Stimulated activated naive B cell treated with anti-CD40 and anti-IgM and Interleukin-4, amounts not matched to agents 10 μg/mL and 1 μg/mL and 100 μg/mL, for 72 hours (primary cell): ENCODE results near the gene POLR1A.

ENCODE experiments used
- ATAC-seq, 2 donors: fragments of 150-1000 bp; cut with Tn5 transposase; replicated peaks; 2 replicates each; pipeline ENCODE4 v1.10.0; 2021; ENCODE audit warnings: moderate library complexity in 1 of 2
- DNase-seq: peaks from one replicate; pipeline ENCODE4 v3.0.0; 2021
- H3K27ac Mint-ChIP-seq: one replicate; pipeline ENCODE4 v1.8.0; 2022; ENCODE audit warnings: mild to moderate bottlenecking, mixed read lengths
- H3K27me3 Mint-ChIP-seq, 2 donors: one replicate each; pipeline ENCODE4 v1.8.0; 2022; ENCODE audit warnings: mixed read lengths in 2 of 2
- H3K36me3 Mint-ChIP-seq, 2 donors: one replicate each; pipeline ENCODE4 v1.8.0; 2022; ENCODE audit warnings: mixed read lengths in 2 of 2, mild to moderate bottlenecking in 1 of 2
- H3K4me1 Mint-ChIP-seq, 2 donors: one replicate each; pipeline ENCODE4 v1.8.0; 2022; ENCODE audit warnings: mixed read lengths in 2 of 2, mild to moderate bottlenecking in 1 of 2
- H3K4me3 Mint-ChIP-seq, 2 donors: one replicate each; pipeline ENCODE4 v1.8.0; 2022; ENCODE audit warnings: mild to moderate bottlenecking in 2 of 2, mixed read lengths in 2 of 2, moderate library complexity in 1 of 2
- H3K9me3 Mint-ChIP-seq, 2 donors: one replicate each; pipeline ENCODE4 v1.8.0; 2022; ENCODE audit warnings: mixed read lengths in 2 of 2, mild to moderate bottlenecking in 1 of 2

Gene POLR1A

DNA sequence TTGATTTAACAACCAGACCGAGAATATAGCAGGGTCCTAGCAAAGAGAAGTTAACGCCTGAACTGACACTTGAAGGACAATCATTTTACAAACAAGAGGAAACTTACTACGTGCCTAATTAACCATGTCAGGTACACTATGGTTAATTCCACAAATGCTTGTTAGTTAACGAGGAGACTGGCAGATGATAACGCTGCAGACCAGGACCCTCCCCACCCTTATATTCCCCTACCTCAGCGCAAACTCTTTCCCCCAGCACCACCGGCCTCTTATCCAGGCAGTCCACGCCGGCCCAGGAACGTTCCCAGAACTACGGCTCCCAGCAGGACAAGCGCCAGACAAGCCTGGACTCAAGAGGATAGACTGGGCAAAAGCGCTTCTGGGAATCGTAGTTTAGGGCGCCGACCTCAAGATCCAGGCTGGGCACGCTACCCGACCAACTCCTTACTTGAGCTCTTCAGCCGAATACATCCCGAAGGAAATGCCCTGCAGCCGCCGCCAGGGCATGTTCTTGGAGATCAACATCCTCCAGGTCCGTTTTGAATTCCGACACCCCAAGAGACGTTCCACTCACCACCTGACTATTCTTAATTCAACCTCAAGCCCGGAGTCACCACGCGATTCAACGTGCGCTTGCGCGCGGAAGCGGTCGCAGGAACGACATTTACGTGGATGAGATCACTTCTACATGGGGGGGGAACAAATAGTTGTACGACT lies at the start of gene POLR1A:
Gene POLR1A, minus strand, starts transcription at position 635 of the 717 bp plus-strand sequence. Its CDS starts 110 bp downstream, at position 525.
- ATAC-seq (peak; percentile 83 to 86), DNase-seq (peak; percentile 78)
- peak within 1 kb of the TSS; percentile 100 for H3K27ac Mint-ChIP-seq
- peak within 1 kb of the TSS; percentile 94 to 96 for H3K4me3 Mint-ChIP-seq
- H3K36me3 Mint-ChIP-seq: peaks cover 33 to 39% of the 10 kb centered on the region in 2 donors
- no peaks in the 10 kb centered on the region for H3K27me3 Mint-ChIP-seq
- no peaks in the 10 kb centered on the region for H3K9me3 Mint-ChIP-seq
- peaks cover 29 to 45% of the 10 kb centered on the region in 2 donors for H3K4me1 Mint-ChIP-seq

DNA sequence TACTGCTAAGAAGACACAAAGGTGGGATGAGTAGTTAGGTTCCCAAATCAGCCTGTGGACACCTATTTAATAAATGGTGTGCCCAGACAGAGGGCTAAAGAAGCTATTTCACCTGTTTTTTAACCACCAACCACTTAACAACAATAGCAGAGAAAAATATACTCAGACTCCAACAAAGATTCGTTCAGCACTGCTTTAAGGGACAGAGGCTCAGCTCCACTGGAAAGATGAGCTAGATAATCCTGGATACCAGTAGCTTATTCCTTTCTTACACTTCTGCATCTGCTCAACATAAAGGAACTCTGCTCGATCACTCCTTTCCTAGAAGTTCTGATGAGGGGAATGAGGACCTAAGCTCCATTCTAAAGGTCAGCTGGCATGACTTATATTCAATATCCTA lies 44.8 kb upstream of the POLR1A start:
- Mint-ChIP-seq H3K9me3 (no peaks in the 10 kb centered on the region), H3K4me3 (no peak overlapping the region), H3K4me1 (peaks cover 5 to 8% of the 10 kb centered on the region in 2 donors), H3K27me3 (no peaks in the 10 kb centered on the region), H3K27ac (no peak overlapping the region), H3K36me3 (peaks cover 31 to 44% of the 10 kb centered on the region in 2 donors)
- DNase-seq (no peak), ATAC-seq (no peak)

DNA sequence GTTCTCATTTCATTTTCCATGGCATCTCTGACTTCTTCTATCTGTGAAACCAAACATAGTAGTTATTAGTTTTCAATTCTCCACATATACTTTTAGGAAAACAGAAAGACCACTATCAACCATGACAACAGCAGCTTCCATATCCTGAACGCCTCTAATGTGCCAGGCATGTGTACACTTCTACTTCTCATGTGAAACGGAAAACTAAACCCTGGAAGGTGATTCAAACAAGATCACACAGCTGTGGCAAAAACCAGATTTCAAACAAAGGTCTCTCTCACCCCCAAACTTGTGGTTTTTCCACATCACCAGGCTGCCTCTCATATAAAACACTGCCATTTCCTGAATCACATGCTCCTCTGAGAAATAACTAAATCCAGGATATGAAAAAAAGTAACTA lies 42.1 kb upstream of the POLR1A start:
- H3K27ac Mint-ChIP-seq: peak overlapping the region; percentile 83
- peaks cover 31 to 48% of the 10 kb centered on the region in 2 donors for H3K36me3 Mint-ChIP-seq
- DNase-seq (no peak), ATAC-seq (no peak)
- H3K9me3 Mint-ChIP-seq: no peaks in the 10 kb centered on the region
- H3K4me3 Mint-ChIP-seq: no peak overlapping the region
- peaks cover 7 to 8% of the 10 kb centered on the region in 2 donors for H3K4me1 Mint-ChIP-seq
- H3K27me3 Mint-ChIP-seq: no peaks in the 10 kb centered on the region

DNA sequence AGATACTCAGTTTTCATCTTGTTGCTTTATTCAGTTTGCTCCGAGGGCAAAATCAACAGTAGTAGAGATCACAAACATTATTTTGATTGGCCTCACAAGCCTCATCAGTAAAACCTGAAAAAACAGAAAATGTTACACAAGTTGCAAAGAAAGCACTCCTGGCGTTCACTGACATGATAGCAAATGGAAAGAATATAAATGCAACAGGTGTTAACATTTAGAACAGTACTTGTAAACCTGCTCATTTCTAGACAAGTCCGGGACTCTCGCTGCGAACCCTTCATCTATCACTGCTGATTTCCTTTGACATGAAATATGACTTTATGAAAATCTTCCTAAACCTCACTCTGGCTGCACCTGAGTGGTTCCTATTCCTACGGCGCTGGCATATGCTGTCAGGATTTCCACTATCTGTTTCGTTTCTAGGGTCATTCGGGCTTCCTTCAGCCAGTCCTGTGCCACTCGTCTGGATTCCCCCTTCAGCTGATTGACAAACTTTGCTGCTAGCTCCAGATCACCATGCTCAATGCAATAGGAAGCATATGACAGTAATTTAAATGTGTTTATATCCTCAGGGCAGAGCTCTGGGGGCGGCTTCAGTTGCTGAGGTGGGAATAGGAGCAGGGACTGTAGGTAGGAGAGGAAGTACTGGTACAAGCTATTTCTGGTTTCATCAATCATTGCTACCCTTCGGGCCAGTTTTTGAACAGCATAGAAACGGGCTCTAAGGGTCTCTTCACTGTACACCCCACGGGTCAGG lies 38.4 kb upstream of the POLR1A start:
- H3K4me1 Mint-ChIP-seq: peaks cover 7 to 8% of the 10 kb centered on the region in 2 donors
- no peak for ATAC-seq

DNA sequence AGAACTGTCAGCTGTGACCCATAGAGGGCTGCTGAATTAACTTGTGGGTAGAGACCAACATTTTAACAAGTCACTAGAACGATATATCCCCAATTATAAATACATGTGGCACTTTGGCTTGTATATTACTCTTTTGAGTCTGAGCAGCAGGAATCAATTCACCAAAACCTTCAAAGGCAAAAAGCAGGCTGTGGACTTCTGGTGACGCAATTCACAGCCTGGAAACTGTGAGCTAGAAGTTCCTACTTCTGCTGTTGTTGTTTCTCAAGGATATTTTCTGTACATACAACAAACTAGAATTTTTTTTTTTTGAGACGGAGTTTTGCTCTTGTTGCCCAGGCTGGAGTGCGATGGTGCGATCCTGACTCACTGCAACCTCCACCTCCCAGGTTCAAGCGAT lies 37.6 kb upstream of the POLR1A start:
- peaks cover 7 to 8% of the 10 kb centered on the region in 2 donors for H3K4me1 Mint-ChIP-seq
- no peak overlapping the region for H3K4me3 Mint-ChIP-seq
- ATAC-seq: no peak
- H3K27ac Mint-ChIP-seq: peak overlapping the region; percentile 3
- no peaks in the 10 kb centered on the region for H3K27me3 Mint-ChIP-seq
- no peaks in the 10 kb centered on the region for H3K9me3 Mint-ChIP-seq
- peaks cover 21 to 50% of the 10 kb centered on the region in 2 donors for H3K36me3 Mint-ChIP-seq
- no peak for DNase-seq

More for the DNA sequence above, 38.4 kb upstream of the POLR1A start:
- peak overlapping the region; percentile 80 for H3K27ac Mint-ChIP-seq
- no peaks in the 10 kb centered on the region for H3K9me3 Mint-ChIP-seq
- no peak for DNase-seq
- H3K4me3 Mint-ChIP-seq: no peak overlapping the region
- H3K27me3 Mint-ChIP-seq: no peaks in the 10 kb centered on the region
- peaks cover 22 to 46% of the 10 kb centered on the region in 2 donors for H3K36me3 Mint-ChIP-seq

DNA sequence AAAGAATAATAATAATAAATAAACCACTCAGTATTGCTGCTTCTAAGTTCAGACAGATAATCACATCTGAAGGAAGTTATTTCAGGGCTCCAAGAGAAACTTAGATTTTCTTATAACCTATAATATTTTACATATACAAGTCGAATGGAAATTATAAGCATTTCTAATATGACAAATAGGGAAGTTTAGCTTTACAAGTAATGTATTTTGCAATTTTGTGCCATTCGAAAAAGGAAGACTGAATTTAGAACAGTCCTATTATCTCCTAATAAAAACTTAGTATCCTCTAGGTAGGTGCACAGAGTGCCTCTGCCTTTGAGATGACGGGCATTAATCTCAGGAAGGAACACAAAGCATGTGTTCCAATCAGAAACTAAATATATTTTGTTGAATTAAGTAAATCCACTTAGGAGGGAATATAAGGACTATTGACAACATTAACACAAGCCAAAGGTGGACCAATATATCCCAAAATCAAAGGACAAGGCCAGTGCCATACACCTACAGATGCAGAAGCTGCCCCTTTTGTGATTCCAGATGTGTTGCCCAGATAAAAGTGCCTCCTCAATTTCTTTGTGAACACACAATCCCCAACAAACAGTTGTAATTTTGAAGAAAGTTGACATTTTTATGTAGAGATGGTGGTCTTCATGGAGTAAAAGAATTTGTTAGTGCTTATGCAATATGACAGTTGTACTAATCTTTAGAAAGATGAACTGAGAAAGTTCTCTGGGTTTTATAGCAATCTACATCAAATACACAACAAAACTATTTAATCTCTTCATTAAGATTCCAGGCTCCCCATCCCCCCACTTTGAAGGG lies 37.0 kb upstream of the POLR1A start:
- no peak for ATAC-seq
- Mint-ChIP-seq H3K4me1 (peaks cover 2 to 3% of the 10 kb centered on the region in 2 donors), H3K27ac (peak overlapping the region; percentile 3), H3K4me3 (no peak overlapping the region), H3K9me3 (no peaks in the 10 kb centered on the region), H3K27me3 (no peaks in the 10 kb centered on the region), H3K36me3 (peaks cover 23 to 51% of the 10 kb centered on the region in 2 donors)
- DNase-seq: no peak

DNA sequence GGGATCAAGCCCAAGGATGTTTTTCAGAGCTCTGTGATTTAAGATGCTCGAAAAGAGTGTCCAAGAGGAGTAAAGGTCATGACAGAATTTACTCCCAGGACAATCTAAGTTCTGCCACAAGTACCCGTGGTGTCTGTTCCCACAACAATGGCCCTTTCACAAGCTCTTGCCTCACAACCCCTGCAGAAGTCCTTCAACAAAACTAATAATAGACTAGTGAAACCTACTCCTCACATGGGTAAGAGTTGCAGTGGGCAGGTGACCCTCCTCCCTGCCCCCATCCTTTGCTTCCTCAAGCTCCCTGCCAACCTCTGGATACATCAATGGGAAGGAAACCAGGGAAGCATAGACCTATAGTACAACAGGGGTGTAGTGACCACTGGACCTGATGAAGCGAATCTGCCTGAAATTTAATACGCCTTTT lies 35.3 kb upstream of the POLR1A start:
- DNase-seq (no peak), ATAC-seq (no peak)
- H3K27ac Mint-ChIP-seq: no peak overlapping the region
- peaks cover 0 to 2% of the 10 kb centered on the region in 2 donors for H3K4me1 Mint-ChIP-seq
- no peaks in the 10 kb centered on the region for H3K27me3 Mint-ChIP-seq
- H3K9me3 Mint-ChIP-seq: no peaks in the 10 kb centered on the region
- H3K36me3 Mint-ChIP-seq: peaks cover 28 to 59% of the 10 kb centered on the region in 2 donors
- H3K4me3 Mint-ChIP-seq: no peak overlapping the region

DNA sequence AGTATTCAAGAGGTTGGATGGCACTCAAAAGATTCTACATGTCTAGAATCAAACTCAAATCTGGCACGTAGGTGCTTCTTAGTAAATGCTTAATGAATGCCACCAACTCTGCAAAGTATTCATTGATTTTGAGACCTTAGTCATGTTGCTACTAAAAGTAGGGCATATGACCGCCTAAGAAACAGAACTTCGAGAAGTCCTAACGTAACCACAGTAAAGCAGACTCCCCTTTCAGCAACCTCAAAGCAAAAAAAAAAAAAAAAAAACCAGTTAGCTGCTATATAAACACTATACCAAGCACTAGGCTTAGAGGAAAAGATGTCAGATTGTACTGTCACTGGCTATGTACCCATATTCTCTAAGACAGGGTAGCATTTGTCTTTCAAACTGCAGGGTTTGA lies 34.3 kb upstream of the POLR1A start:
- ATAC-seq (no peak), DNase-seq (no peak)
- no peak overlapping the region for H3K27ac Mint-ChIP-seq
- no peaks in the 10 kb centered on the region for H3K9me3 Mint-ChIP-seq
- H3K27me3 Mint-ChIP-seq: no peaks in the 10 kb centered on the region
- peaks cover 38 to 66% of the 10 kb centered on the region in 2 donors for H3K36me3 Mint-ChIP-seq
- H3K4me1 Mint-ChIP-seq: peaks cover 0 to 2% of the 10 kb centered on the region in 2 donors
- H3K4me3 Mint-ChIP-seq: no peak overlapping the region

DNA sequence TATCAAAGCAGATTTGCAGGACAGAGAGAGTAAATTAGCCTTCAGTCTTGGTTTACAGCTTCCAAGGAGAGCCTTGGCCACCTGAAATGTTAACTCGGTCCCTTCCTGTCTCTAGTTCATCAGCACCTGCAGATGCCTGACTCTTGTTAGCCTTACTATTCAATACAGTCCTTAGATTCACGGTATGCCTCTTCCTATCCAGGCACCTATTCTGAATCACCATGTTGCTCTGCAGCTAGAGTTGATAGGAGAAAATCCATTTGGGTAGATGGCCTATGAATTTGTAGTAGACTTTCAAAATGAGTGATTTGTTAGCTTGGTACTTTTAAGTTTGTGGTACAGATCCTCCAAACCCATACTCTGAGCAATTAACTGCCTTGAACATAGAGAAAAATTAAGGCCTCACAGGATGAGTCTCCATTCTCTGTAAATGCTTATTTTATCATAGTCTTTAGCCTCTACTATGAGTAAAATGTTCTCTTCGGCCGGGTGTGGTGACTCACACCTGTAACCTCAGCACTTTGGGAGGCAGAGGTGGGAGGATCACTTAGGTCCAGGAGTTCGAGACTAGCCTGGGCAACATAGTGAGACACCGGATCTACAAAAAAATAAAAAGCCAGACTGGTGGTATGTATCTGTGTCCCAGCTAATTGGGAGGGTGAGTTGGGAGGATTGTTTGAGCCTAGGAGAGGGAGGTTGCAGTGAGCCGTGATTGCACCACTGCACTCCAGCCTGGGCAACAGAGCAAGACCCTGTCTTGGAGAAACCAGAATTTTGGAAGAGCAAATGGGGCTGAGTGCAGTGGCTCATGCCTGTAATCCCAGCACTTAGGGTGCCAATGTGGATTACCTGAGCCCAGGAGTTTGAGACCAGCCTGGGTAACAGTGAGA lies 33.3 kb upstream of the POLR1A start:
- ATAC-seq: no peak
- H3K4me3 Mint-ChIP-seq: no peak overlapping the region

DNA sequence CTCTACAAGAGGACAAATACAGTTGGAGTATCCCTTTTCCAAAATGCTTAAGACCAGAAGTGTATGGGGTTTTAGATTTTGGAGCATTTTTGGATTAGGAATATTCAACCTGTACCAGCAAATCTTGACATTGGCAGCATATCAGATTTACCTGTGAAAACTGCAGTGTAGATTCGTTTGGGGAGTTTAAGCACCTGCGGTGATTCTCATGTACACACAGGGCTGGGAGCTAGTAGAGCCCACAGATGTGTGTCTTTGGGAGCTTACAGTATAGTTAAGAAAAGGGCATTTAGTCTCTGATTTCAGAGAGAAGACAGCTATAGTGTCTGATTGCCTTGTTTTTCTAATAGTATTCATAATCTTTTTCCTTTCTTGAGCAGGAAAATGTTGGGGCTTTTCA lies 30.5 kb upstream of the POLR1A start:
- peaks cover 43 to 67% of the 10 kb centered on the region in 2 donors for H3K36me3 Mint-ChIP-seq
- no peak overlapping the region for H3K27ac Mint-ChIP-seq

More for the DNA sequence above, 33.3 kb upstream of the POLR1A start:
- Mint-ChIP-seq H3K27me3 (no peaks in the 10 kb centered on the region), H3K36me3 (peaks cover 38 to 63% of the 10 kb centered on the region in 2 donors), H3K27ac (peak overlapping the region; percentile 76), H3K4me1 (no peaks in the 10 kb centered on the region), H3K9me3 (no peaks in the 10 kb centered on the region)
- DNase-seq: no peak

DNA sequence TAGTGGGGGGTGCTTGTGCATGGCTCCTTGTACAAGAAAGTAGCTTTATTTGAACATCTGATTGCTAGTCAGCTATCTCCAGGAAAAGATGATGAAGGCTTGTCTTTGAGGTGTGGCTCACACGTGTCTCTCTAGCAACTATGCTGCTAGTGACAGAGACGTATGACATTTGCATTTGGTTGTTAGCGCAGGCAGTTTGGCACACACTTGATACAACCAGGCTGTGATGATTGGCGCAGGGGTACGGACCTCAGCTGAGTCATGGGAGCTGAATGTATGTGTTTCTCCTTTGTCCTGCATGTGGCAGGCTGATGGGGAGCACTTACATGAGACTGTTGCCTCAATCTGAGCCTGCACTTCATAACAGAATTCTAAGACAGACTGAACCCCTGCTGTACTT lies 30.0 kb upstream of the POLR1A start:
- Mint-ChIP-seq H3K4me1 (no peaks in the 10 kb centered on the region), H3K36me3 (peaks cover 45 to 66% of the 10 kb centered on the region in 2 donors), H3K27me3 (no peaks in the 10 kb centered on the region), H3K9me3 (no peaks in the 10 kb centered on the region), H3K27ac (no peak overlapping the region), H3K4me3 (no peak overlapping the region)
- no peak for ATAC-seq
- no peak for DNase-seq

More for the DNA sequence above, 30.5 kb upstream of the POLR1A start:
- Mint-ChIP-seq H3K4me3 (no peak overlapping the region), H3K27me3 (no peaks in the 10 kb centered on the region), H3K4me1 (no peaks in the 10 kb centered on the region), H3K9me3 (no peaks in the 10 kb centered on the region)
- ATAC-seq: no peak
- no peak for DNase-seq

DNA sequence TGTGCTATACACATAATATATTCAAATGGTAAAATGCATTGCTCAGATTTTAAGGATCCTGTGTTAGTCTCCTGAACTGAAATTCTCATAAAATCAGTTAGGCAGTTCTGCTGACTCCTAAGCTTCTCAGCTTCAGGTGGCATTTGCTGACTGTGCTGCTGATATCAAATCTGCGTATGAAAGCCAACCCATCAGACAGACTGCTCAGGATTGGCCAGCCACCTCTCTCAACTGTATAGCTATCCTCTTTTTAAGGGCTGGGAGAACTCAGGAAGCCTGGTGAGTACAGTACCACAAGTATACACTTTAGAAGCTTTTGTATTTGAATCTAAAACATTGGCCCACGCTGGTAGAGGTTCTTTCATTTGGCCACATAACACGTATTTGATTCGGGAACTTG lies 29.0 kb upstream of the POLR1A start:
- Mint-ChIP-seq H3K9me3 (no peaks in the 10 kb centered on the region), H3K4me1 (peaks cover 0 to 3% of the 10 kb centered on the region in 2 donors), H3K36me3 (peaks cover 45 to 68% of the 10 kb centered on the region in 2 donors), H3K27me3 (no peaks in the 10 kb centered on the region), H3K4me3 (no peak overlapping the region), H3K27ac (peak overlapping the region; percentile 20)
- ATAC-seq: no peak
- DNase-seq: no peak

DNA sequence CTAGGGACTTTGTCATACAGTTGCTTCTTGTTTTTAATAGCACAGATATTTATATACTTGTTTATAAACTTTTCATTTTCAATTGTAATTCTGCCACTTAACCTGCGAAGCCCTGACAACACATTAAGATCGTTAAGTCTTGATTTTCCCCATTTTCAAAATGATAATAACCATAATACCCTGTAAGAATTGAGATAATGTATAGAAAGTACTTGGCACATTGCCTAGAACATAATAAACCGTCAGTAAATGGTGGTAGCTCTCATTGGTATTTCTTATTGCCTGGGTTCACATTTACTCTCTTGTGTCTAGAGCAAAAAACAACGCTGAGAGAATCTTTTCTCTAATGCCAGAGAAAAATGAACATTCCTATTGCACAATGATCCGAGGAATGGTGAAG lies 19.0 kb upstream of the POLR1A start:
- Mint-ChIP-seq H3K27me3 (no peaks in the 10 kb centered on the region), H3K36me3 (peaks cover 21 to 46% of the 10 kb centered on the region in 2 donors), H3K27ac (no peak overlapping the region), H3K9me3 (no peaks in the 10 kb centered on the region), H3K4me1 (peaks cover 4 to 6% of the 10 kb centered on the region in 2 donors), H3K4me3 (no peak overlapping the region)
- ATAC-seq (no peak), DNase-seq (no peak)
